ENCODE data around the gene RSBN1.
"Not testable (repeated sequence)": the region's sequence is repeated elsewhere in the genome, so short reads cannot be mapped to it uniquely, and the experiment has no call there.

RSBN1 gene

GRCh38 chr1:113742515-113742914 lies 69.8 kb downstream of the RSBN1 start:
- no peak for DNase-seq

- DNase-seq, result no peak
Measured at GRCh38 chr1:113734357-113735055, 77.8 kb downstream of the RSBN1 start.

- DNase-seq, result no peak
Measured at GRCh38 chr1:113732802-113733201, 79.5 kb downstream of the RSBN1 start.

GRCh38 chr1:113721010-113721409 lies 91.3 kb downstream of the RSBN1 start:
- DNase-seq, result no peak

GRCh38 chr1:113718621-113719020 lies 93.7 kb downstream of the RSBN1 start:
- DNase-seq, result not testable (repeated sequence)

- DNase-seq, result not testable (repeated sequence)
Measured at GRCh38 chr1:113717506-113717905, 94.8 kb downstream of the RSBN1 start.

- no peak for DNase-seq
Measured at GRCh38 chr1:113714606-113715269, 97.5 kb downstream of the RSBN1 start.
